Endothelial cell of coronary artery (primary cell): ENCODE results near the gene LIPH. TPM values are rescaled to one million over a fixed set of nuclear protein-coding genes. Genes with fewer than 3 reads are reported as not detected.

Experiments
- total RNA-seq: library from RNA; depleted of rRNA; stranded (reverse); fragments of >200 nt; gene quantifications from 2 replicates; pipeline ENCODE4 v1.2.3, GENCODE V29; 2014

LIPH gene
- total RNA-seq = under 0.01 and 2.5 TPM in 2 replicates

GRCh38 chr3:185552358-185552877 lies at the start of gene LIPH:
Gene LIPH (minus strand): TSS chr3:185552588. CDS start chr3:185552471, 117 bp downstream.

GRCh38 chr3:185585859-185586685 lies 33.7 kb upstream of the LIPH start, which contains the start of gene SENP2:
Gene SENP2 (plus strand): TSS chr3:185586295. CDS start chr3:185586414, 119 bp downstream.

GRCh38 chr3:185498503-185499396 lies 53.6 kb downstream of the LIPH start, which contains the start of gene TMEM41A:
Gene TMEM41A (minus strand): TSS chr3:185499035. CDS start chr3:185498961, 74 bp downstream.

Other genes starting within 250 kb of the LIPH start
- gene MAP3K13, start 189.5 kb downstream of the LIPH start, total RNA-seq = 9.7 and 10.0 TPM in 2 replicates
- 6.9 and 9.4 TPM in 2 replicates for gene TMEM41A, start 53.6 kb downstream of the LIPH start, total RNA-seq
- 36.1 and 40.1 TPM in 2 replicates for gene SENP2, start 33.7 kb upstream of the LIPH start, total RNA-seq